IPS-18a (cell line): ENCODE results near the gene IDH3A.

Source experiments
- H3K27ac ChIP-seq: one replicate; pipeline ENCODE4 v1.5.1; 2013; ENCODE audit warnings: low read length
- H3K27me3 ChIP-seq: one replicate; pipeline ENCODE4 v1.6.1; 2013; ENCODE audit warnings: mild to moderate bottlenecking, low read length; ENCODE audit not compliant: control insufficient read depth, insufficient read depth
- H3K36me3 ChIP-seq: one replicate; pipeline ENCODE4 v1.6.1; 2013; ENCODE audit warnings: low read depth, low read length; ENCODE audit not compliant: control insufficient read depth
- H3K4me1 ChIP-seq: one replicate; pipeline ENCODE4 v1.6.1; 2013; ENCODE audit warnings: low read depth, low read length; ENCODE audit not compliant: control insufficient read depth
- H3K4me3 ChIP-seq: one replicate; pipeline ENCODE4 v1.5.1; 2013; ENCODE audit warnings: low read length
- H3K9ac ChIP-seq: one replicate; pipeline ENCODE4 v1.6.1; 2013; ENCODE audit warnings: mild to moderate bottlenecking, low read length, moderate library complexity
- H3K9me3 ChIP-seq: one replicate; pipeline ENCODE4 v1.6.1; 2013; ENCODE audit warnings: low read depth, low read length; ENCODE audit not compliant: control insufficient read depth

IDH3A gene

DNA sequence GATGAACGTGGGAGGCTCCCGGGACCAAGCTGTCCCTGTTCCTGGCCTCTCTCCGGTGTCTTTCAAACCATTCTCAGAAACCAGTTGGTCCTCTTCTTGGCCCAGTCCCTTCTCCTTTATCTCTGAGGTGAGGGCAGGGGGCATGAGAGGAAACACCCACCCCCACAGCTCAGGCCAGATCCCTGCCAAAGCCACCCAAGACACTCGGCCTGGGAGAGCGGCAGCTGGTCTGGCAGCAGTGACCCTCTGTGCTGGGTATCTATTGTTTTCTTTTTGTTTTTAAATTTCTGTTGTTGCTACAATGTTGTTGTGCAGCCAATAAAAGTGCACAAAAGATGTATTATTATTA lies 57.9 kb downstream of the IDH3A start:
- no peak overlapping the region for H3K27ac ChIP-seq
- H3K36me3 ChIP-seq = no peaks in the 10 kb centered on the region
- no peaks in the 10 kb centered on the region for H3K4me1 ChIP-seq
- H3K27me3 ChIP-seq = no peaks in the 10 kb centered on the region
- H3K9ac ChIP-seq = no peak overlapping the region
- H3K4me3 ChIP-seq = no peak overlapping the region
- no peaks in the 10 kb centered on the region for H3K9me3 ChIP-seq

DNA sequence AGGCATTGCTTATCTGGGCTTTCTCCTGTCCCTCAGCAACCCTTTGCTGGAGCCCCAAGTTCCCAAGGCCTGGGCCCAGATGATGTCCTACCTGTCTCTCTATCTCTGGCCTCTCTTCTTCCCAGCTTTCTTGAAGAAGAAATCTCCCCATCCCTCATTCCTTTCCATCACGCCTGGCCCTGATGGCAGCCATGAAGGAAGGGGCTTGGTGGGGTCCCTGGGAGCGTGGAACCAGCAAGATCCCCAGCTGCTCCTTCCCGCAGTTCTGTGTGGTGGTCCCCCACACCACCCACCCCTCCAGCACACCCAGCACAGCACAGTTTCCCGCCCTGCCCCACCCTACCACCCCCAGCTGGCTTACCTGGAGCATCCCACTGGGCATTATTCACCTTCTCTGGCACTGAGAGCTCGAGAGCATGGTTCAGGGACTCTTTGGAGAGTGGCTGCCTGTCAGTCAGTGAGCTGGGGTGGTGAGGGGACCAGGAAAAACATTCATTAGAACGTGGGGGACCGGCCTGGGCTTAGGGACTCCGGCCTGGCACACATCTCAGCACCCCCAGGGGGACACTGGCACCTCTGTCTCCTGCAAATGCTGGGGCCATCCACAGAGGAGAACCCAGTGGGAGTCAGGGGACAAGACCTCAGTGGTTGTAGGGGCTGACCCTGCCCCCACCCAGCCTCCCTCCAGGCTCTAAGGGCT lies 58.6 kb downstream of the IDH3A start:
- no peak overlapping the region for H3K27ac ChIP-seq

DNA sequence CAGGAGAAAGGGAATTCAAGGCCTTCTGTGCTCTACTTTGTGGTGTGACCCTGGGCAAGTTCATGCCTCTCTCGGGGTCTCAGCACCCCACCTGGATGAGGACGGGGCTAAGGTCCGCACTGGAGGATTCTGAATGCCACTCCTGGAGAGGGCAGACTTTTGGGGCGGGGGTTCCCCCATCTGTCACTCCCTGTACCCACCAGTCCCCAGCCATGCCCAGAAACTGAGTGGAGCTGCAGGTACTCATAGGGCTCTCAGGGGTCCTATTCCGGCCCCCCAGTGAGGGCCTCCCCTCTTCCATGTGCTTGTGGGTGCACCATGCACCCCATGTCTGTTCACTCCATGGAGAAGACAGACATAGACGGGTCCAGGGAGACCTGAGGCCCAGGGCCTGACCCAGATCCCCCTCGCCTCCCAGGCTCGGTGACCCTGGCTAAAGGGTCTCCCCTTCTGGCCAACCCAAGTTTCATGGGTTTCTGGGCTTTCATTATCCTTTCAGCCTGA lies 59.2 kb downstream of the IDH3A start:
- Histone ChIP-seq H3K36me3 (no peaks in the 10 kb centered on the region), H3K27me3 (no peaks in the 10 kb centered on the region), H3K4me1 (no peaks in the 10 kb centered on the region), H3K9ac (no peak overlapping the region), H3K9me3 (no peaks in the 10 kb centered on the region), H3K4me3 (no peak overlapping the region), H3K27ac (no peak overlapping the region)

More for the DNA sequence above, 58.6 kb downstream of the IDH3A start:
- H3K4me3 ChIP-seq = no peak overlapping the region
- no peaks in the 10 kb centered on the region for H3K27me3 ChIP-seq
- no peaks in the 10 kb centered on the region for H3K4me1 ChIP-seq
- no peak overlapping the region for H3K9ac ChIP-seq
- no peaks in the 10 kb centered on the region for H3K36me3 ChIP-seq
- no peaks in the 10 kb centered on the region for H3K9me3 ChIP-seq

DNA sequence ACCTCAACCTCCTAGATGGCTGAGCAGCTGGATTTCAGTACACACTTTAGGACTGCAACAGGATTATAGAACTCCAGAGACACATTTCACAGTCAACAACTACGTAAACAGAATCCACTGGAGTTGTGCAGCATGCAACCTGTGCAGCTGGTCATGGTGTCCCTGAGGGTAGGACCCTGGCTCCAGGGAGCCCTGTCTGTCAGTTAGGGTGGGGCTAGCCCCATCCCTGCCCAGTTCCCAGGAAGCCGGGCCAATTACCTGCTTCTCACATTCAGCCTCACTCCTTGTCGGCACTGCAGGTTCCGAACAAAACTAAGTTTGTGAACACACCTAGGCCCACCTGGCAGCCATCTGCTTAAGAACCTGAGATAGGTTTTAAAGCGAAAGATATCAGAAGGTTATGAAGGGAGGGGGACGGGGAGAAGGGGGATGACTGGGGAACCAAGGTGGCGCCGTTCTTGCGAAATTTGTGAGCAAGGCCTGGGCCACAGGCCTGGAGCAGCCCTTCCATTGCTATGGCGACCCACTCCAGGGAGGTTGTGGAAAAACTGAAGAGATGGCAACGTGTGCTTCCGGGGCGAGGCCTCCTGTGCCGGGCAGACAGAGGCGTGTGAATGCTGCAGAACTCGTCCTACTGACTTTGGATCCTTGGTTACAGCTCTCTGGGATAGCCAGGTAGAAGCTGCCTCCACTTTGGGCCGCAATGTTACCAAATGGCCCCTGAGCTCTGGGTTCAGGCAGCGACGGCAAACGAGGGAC lies 59.9 kb downstream of the IDH3A start:
- H3K36me3 ChIP-seq = no peaks in the 10 kb centered on the region
- H3K27ac ChIP-seq = no peak overlapping the region
- H3K9ac ChIP-seq = no peak overlapping the region
- no peaks in the 10 kb centered on the region for H3K9me3 ChIP-seq
- no peaks in the 10 kb centered on the region for H3K4me1 ChIP-seq
- H3K4me3 ChIP-seq = no peak overlapping the region
- no peaks in the 10 kb centered on the region for H3K27me3 ChIP-seq

DNA sequence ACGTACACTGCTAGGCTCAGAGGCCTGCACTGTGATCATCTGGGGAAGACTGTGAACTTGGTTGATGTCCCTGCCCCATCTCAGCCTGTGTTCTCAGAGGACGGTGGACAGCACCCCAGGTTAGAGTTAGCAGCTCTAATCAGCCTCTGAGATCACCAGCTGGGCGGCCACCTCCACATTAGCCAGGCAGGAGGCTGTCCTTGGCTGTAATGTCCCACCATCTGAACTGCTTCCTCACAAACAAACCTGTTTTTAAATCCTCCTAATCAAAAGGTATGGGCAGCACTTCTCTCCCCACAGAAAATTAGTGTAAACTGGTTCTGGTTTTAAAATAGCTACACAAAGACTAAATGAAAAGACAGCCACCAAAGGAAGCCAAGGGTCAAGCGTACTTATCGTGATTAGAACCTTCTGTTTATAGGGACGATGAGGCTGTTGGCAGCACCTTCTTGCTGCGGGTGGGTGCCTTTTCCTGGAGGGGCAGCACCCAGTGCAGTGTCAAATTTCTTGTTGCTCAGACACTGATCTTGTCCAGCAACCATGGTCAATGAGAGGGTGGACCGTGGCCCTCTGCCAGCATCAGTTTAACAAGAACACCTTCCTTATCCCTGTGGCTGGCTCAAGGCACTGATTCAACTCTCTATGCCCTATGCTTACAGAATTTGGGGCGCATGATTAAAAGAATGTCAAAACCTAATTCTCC lies 60.6 kb downstream of the IDH3A start:
- Histone ChIP-seq H3K9me3 (no peaks in the 10 kb centered on the region), H3K4me1 (no peaks in the 10 kb centered on the region), H3K27ac (no peak overlapping the region), H3K27me3 (no peaks in the 10 kb centered on the region), H3K4me3 (no peak overlapping the region), H3K36me3 (no peaks in the 10 kb centered on the region), H3K9ac (no peak overlapping the region)

DNA sequence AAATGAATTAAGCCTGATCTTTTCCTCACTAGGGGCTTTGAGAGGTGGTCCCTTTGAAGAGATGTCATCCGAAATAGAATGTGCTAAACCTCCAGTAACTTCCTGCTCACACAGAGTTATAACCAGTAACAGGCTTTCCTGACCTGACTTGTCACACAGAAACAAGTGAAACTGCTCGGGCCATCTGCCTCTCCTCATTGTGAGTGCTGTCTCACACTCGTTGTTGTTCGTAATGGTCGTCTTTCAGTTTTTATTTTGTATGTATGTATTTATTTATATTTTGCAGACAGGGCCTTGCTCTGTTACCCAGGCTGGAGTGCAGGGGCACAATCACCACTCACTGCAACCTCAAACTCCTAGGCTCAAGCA lies 61.2 kb downstream of the IDH3A start:
- H3K9ac ChIP-seq = no peak overlapping the region

DNA sequence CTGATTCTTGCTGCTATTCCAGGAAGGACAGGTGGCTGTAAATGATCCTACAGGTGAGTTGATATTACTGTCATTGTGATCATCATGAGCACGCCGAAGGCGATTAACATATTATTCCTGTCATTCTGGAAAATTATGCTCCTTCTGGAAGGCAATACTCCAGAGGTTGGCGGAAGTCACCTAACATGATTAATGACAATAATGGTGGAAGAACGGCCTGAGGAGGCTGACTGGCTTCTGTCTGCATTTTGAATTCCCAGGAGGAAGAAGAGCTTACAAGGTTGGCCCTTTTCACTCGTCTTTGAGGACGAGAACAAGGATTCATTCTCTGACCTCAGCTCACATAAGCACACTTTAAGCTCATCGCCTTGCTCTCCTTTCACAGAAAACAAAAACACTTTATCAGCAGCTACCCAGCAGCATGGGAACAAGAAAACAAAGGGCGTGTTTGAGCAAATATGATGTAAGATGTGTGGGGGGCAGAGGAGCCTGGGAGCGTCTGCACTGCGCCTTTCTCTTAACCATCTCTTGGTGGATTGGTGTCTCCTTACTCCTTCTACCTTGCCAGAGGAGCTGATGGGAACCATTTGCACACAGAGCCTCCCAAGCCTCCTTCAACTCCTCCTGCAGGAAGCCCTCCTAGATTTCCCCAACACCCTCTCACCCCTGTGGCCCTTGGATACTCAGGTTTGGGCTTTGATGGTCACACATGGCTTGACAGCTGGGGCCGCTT lies 62.2 kb downstream of the IDH3A start:
- Histone ChIP-seq H3K4me1 (no peaks in the 10 kb centered on the region), H3K36me3 (no peaks in the 10 kb centered on the region), H3K4me3 (no peak overlapping the region), H3K27ac (no peak overlapping the region), H3K9me3 (no peaks in the 10 kb centered on the region), H3K27me3 (no peaks in the 10 kb centered on the region), H3K9ac (no peak overlapping the region)

More for the DNA sequence above, 61.2 kb downstream of the IDH3A start:
- no peaks in the 10 kb centered on the region for H3K36me3 ChIP-seq
- no peak overlapping the region for H3K4me3 ChIP-seq
- no peak overlapping the region for H3K27ac ChIP-seq
- H3K27me3 ChIP-seq = no peaks in the 10 kb centered on the region
- no peaks in the 10 kb centered on the region for H3K9me3 ChIP-seq
- H3K4me1 ChIP-seq = no peaks in the 10 kb centered on the region

DNA sequence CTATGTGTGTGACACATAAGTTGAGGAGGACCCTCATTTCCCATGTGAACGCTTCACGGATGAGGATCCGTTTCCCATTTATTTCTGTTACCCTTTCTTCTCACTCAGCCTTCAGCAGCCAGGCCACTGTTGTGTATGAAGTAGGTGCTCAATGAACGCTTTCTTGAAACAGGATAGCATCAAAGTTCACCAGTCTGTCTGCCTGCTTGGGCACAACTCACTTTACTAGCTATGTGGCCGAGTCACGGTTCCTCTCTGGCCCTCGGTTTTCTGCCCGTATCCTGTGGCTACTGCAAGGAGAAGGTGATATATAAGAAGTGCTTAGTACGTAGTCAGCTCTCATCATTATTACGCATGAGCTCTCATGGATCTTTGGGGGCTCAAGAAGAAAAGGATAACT lies 62.8 kb downstream of the IDH3A start:
- Histone ChIP-seq H3K9me3 (no peaks in the 10 kb centered on the region), H3K9ac (no peak overlapping the region), H3K4me3 (no peak overlapping the region), H3K4me1 (no peaks in the 10 kb centered on the region), H3K27ac (no peak overlapping the region), H3K36me3 (no peaks in the 10 kb centered on the region), H3K27me3 (no peaks in the 10 kb centered on the region)

DNA sequence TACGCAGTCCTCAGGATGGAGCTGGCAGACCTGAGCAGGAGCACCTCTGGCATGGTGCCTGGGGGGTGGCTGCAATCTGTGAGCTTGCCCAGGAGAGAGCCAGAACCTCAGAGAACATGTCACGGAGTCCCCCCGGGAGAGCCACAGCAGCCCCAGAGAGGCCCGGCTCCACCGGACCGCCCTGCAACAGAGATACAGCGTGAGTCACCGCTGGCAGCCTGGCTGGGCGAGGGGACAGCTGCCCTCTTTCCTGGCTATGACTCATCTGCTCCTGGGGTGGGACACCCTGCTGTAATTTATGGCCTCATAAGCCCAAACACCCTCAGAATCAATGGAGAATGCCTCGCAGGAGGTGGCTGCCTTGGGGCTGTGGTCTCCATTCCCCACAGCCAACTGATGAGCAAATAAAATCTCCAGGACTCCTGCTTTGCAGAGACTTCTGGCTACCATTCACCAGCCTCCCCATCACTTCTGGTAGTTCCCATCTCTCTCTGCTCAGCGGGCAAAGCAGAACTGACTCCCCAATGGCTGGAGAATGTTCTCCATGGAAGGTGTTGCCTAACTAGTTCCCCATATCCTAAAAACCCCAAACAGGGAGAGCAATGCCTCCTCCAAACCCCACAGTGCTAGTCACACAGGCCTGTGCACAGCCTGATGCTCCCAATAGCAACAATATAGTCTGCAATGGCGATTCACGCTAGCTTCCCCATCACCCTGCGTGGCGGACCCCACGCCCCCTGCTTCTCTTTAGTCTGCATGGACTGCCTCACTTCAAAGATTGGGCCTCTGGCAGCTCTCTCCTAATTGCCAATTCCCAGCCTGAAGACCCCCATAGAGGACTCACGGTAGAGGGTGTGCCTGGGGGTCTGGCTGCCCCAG lies 63.6 kb downstream of the IDH3A start:
- Histone ChIP-seq H3K9me3 (no peaks in the 10 kb centered on the region), H3K36me3 (no peaks in the 10 kb centered on the region), H3K27me3 (no peaks in the 10 kb centered on the region), H3K27ac (no peak overlapping the region), H3K9ac (no peak overlapping the region), H3K4me1 (no peaks in the 10 kb centered on the region), H3K4me3 (no peak overlapping the region)

DNA sequence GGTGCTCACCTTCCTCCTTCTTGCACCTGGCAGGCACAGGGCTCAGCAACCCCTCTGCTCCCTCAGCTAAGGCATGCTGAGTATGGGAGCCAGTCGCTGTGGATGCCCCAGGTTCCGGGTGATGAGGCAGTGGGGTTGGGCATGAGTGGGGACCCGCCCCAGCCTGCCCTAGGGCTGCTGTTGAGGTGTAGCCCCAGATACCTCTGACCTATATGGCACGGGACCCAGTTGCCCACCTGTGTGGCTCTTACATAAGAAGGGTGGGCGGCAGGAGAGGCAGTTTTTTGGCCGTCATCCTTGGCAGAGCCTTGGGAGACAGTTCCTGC lies 64.2 kb downstream of the IDH3A start:
- H3K4me1 ChIP-seq = no peaks in the 10 kb centered on the region
- H3K27me3 ChIP-seq = no peaks in the 10 kb centered on the region
- H3K27ac ChIP-seq = no peak overlapping the region
- no peak overlapping the region for H3K4me3 ChIP-seq
- no peaks in the 10 kb centered on the region for H3K36me3 ChIP-seq
- no peaks in the 10 kb centered on the region for H3K9me3 ChIP-seq
- no peak overlapping the region for H3K9ac ChIP-seq

DNA sequence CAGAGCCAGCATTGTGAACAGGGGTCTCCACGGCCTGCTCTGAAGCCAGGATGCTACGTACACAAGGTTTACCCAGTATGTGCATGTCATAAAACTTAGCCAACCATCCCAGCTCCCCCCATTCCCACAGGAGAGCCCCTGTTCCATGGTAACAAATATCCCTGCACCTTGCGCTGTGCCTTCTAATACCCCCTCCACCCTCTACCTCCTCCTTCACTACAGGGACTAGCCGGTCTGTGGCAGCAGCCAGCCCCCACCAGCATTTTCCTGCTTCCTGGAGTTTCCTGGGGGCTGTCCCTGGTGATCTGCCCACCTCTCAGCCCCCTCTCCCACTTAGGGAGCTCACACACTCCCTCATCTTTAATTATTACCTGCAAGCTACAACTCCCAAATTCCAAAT lies 64.8 kb downstream of the IDH3A start:
- H3K9me3 ChIP-seq = no peaks in the 10 kb centered on the region
- no peak overlapping the region for H3K27ac ChIP-seq
- no peak overlapping the region for H3K4me3 ChIP-seq
- H3K36me3 ChIP-seq = no peaks in the 10 kb centered on the region
- H3K27me3 ChIP-seq = no peaks in the 10 kb centered on the region
- no peaks in the 10 kb centered on the region for H3K4me1 ChIP-seq
- no peak overlapping the region for H3K9ac ChIP-seq
